Calu3 (cell line): ENCODE data around the gene TRIM7. TPM values are rescaled to one million over a fixed set of nuclear protein-coding genes. Genes with fewer than 3 reads are reported as not detected.
"Not testable (repeated sequence)": the region's sequence is repeated elsewhere in the genome, so short reads cannot be mapped to it uniquely, and the experiment has no call there.

Experiments used
- BruUV-seq: library from RNA; stranded (reverse); fragments of 400-500 nt; replicated peaks from 2 replicates; lab custom pipeline; 2021; lab: Mats Ljungman, UMichigan
- CTCF ChIA-PET: fragments of 300-600 bp; sonication (Branson Sonifier 250); formaldehyde crosslinking; loops from one replicate; lab custom pipeline; 2022; ENCODE audit warnings: antibody characterized with exemption; lab: Charles Lee
- DNase-seq: peaks from one replicate; pipeline ENCODE4 v3.0.0; 2022
- H3K27ac Mint-ChIP-seq: one replicate; pipeline ENCODE4 v1.8.0; 2022; ENCODE audit warnings: mixed read lengths; ENCODE audit not compliant: unreplicated experiment
- H3K27me3 Mint-ChIP-seq: one replicate; pipeline ENCODE4 v1.8.0; 2022; ENCODE audit warnings: mixed read lengths; ENCODE audit not compliant: unreplicated experiment
- H3K36me3 Mint-ChIP-seq: one replicate; pipeline ENCODE4 v1.8.0; 2022; ENCODE audit warnings: mild to moderate bottlenecking, moderate library complexity, mixed read lengths; ENCODE audit not compliant: insufficient read depth, unreplicated experiment
- H3K4me1 Mint-ChIP-seq: one replicate; pipeline ENCODE4 v1.8.0; 2022; ENCODE audit warnings: mild to moderate bottlenecking, low read depth, mixed read lengths; ENCODE audit not compliant: unreplicated experiment
- H3K4me3 Mint-ChIP-seq: one replicate; pipeline ENCODE4 v1.8.0; 2022; ENCODE audit warnings: mild to moderate bottlenecking, low read depth, moderate library complexity, mixed read lengths; ENCODE audit not compliant: unreplicated experiment
- H3K9me3 Mint-ChIP-seq: one replicate; pipeline ENCODE4 v1.8.0; 2022; ENCODE audit warnings: low read depth, mixed read lengths; ENCODE audit not compliant: unreplicated experiment
- intact Hi-C: fragments of 100-400 bp; cut with micrococcal nuclease; formaldehyde crosslinking; loops from one replicate; pipeline ENCODE4 v1.10.0; 2022; ENCODE audit not compliant: unreplicated experiment
- total RNA-seq: library from RNA; stranded (reverse); gene quantifications from 2 replicates; pipeline ENCODE4 v1.2.3, GENCODE V29; 2022
- TF ChIP-seq, protein P1 (sequence below): fragments of 200-600 bp; IDR thresholded peaks from one replicate; pipeline ENCODE4 v1.8.0; 2022; ENCODE audit warnings: antibody characterized with exemption; ENCODE audit not compliant: unreplicated experiment

TRIM7 gene
- total RNA-seq, 1 experiment from 2014 or later: 2.4 TPM

DNA sequence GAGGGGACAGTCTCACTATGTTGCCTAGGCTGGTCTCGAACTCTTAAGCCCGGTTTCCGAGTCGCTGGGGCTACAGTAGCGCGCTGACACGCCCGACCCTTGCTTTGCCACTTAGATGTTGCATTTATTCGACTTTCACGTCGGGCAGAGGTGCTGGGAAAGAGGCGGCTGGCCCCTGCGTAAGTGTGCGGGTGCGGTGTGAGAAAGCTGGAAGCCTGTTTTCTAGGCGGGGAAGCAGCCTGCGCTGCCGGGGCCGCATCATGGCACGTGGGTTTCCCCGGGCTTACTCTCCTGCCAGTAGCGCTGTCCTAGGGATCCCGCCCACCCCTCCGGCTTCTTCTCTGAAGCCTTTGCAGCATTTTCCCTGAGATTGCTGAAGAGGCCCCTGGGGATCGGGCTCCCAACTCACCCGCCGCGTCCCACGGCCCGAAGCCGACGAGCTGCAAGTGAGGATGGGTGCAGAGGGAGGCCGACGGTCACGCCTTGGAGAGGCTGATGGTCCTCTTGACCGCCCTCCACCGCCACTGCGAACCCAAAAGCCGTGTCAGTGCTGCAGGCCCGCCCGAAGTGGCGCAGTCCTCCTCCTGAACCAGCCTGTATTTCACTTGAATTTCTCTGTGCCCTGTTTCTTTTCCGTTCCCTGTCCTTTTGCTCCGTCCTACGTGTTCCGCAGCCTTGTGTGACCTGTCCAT, 12.3 kb upstream of the TRIM7 start:
- peak; percentile 67 for DNase-seq
- Mint-ChIP-seq H3K9me3 (no peaks in the 10 kb centered on the region), H3K4me3 (peak overlapping the region; percentile 68), H3K4me1 (peaks cover 47% of the 10 kb centered on the region), H3K27ac (peak overlapping the region; percentile 91), H3K27me3 (peaks cover 8% of the 10 kb centered on the region), H3K36me3 (peaks cover 49% of the 10 kb centered on the region)
- CTCF ChIA-PET: interaction anchor here (0.7 kb wide), 1 partner anchor 10 kb away, joined by 3 read pairs; no protein-coding TSS in a partner anchor
- TF ChIP-seq, protein P1, sequence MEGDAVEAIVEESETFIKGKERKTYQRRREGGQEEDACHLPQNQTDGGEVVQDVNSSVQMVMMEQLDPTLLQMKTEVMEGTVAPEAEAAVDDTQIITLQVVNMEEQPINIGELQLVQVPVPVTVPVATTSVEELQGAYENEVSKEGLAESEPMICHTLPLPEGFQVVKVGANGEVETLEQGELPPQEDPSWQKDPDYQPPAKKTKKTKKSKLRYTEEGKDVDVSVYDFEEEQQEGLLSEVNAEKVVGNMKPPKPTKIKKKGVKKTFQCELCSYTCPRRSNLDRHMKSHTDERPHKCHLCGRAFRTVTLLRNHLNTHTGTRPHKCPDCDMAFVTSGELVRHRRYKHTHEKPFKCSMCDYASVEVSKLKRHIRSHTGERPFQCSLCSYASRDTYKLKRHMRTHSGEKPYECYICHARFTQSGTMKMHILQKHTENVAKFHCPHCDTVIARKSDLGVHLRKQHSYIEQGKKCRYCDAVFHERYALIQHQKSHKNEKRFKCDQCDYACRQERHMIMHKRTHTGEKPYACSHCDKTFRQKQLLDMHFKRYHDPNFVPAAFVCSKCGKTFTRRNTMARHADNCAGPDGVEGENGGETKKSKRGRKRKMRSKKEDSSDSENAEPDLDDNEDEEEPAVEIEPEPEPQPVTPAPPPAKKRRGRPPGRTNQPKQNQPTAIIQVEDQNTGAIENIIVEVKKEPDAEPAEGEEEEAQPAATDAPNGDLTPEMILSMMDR: no peak
- intact Hi-C loops: no loop called here
- BruUV-seq: no TSS peak

DNA sequence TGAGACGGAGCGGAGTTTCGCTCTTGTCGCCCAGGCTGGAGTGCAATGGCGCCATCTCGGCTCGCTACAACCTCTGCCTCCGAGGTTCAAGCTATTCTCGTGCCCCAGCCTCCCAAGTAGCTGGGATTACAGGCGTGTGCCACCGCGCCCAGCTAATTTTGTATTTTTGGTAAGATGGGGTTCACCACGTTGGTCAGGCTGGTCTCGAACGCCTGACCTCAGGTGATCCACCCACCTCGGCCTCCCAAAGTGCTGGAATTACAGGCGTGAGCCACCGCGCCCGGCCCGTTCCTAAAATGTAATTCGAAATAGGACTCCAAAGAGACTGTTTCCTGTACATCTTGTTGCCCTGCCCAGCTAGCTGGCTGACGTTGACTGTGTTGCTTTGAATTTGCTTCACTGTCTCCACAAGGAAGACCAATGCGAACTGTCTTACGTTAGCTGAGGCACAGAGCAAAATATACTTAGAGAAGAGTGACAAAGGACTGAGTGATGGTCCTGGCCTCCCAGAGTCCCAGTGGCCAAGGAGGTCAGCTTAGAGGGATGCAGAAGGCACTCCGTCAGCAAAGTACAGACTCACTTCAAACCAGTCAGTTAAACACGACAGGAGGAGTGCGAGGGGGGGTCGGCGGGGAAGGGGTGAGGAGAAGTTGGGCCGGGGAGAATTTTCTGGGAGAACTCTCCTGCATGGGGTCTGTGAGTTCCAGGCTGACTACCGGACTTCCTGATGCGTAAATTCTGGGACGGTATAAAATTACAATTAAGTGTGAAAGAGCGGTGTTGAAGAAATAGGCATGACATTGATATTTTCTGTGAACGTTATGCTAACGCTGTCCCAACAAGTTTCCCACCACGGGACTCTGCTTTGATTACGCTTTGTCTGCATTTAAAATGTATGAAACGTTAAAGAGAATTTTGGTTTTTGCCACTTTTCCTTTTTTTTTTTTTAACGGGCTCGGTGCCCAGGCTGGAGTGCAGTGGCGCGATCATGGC, 11.3 kb upstream of the TRIM7 start:
- Mint-ChIP-seq H3K27ac (peak overlapping the region; percentile 45), H3K9me3 (no peaks in the 10 kb centered on the region), H3K4me1 (peaks cover 43% of the 10 kb centered on the region), H3K36me3 (peaks cover 39% of the 10 kb centered on the region), H3K27me3 (peaks cover 8% of the 10 kb centered on the region), H3K4me3 (peak overlapping the region; percentile 68)
- intact Hi-C loops: no loop called here
- TF ChIP-seq, protein P1: no peak
- DNase-seq: no peak
- CTCF ChIA-PET: interaction anchor here (0.9 kb wide), 1 partner anchor 9 kb away, joined by 3 read pairs; no protein-coding TSS in a partner anchor
- BruUV-seq: no TSS peak

DNA sequence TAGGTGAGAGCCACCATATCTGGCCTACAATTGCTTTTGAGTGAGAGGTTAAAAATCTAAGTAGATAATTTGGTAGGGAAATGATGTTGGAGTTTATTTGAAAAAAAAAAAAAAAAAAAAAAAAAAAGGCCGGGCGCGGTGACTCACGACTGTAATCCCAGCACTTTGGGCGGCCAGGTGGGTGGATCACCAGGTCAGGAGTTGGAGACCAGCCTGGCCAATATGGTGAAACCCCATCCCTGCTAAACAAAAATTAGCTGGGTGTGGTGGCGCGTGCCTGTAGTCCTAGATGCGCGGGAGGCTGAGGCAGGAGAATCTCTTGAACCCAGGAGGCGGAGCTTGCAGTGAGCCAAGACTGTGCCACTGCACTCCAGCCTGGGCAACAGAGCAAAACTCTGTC, 9.3 kb upstream of the TRIM7 start:
- Mint-ChIP-seq H3K36me3 (peaks cover 19% of the 10 kb centered on the region), H3K4me1 (peaks cover 35% of the 10 kb centered on the region)
- BruUV-seq, H3K4me3 Mint-ChIP-seq, CTCF ChIA-PET, intact Hi-C loops, H3K27ac Mint-ChIP-seq, DNase-seq, H3K27me3 Mint-ChIP-seq, H3K9me3 Mint-ChIP-seq: not testable (repeated sequence)

DNA sequence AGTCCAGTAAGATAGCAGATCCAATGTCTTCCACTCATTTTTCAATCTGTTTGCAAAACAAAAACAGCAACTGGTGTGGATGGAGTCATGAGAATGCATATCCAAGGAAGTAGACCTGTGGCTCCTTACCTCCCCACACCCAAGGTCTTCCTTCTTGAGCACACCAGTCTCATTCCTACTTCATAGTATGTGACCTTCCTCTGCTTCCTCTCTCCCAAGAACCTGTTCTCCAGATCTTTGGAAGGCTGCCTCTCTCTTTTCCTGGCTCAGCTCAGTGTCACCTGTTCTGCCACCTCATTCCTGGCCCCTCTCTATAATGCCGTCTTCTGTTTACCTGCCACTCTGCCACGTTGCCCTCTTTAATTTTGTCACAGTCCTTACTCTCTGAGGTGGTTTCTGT, 7.9 kb upstream of the TRIM7 start:
- CTCF ChIA-PET: no interaction called here
- intact Hi-C loops: no loop called here

More for the DNA sequence above, 7.9 kb upstream of the TRIM7 start:
- Mint-ChIP-seq H3K4me1 (peaks cover 39% of the 10 kb centered on the region), H3K27ac (no peak overlapping the region), H3K9me3 (no peaks in the 10 kb centered on the region), H3K4me3 (no peak overlapping the region), H3K27me3 (peaks cover 8% of the 10 kb centered on the region), H3K36me3 (peaks cover 15% of the 10 kb centered on the region)
- DNase-seq: no peak
- BruUV-seq: no TSS peak
- TF ChIP-seq, protein P1: no peak
